Gastroesophageal sphincter (tissue), 3 donors: Measurements from ENCODE around the gene TNFRSF14.

Experiments used
- EP300 ChIP-seq: sonication (generic); formaldehyde crosslinking; IDR thresholded peaks from one replicate; pipeline ENCODE4 v1.6.1; 2017; ENCODE audit warnings: antibody characterized with exemption, mild to moderate bottlenecking
- POLR2A ChIP-seq, 2 donors: fragments of 450-650 bp; IDR thresholded peaks; one replicate each; pipeline ENCODE4 v1.6.1; 2017; ENCODE audit warnings: antibody characterized with exemption in 2 of 2, mild to moderate bottlenecking in 2 of 2, moderate library complexity in 1 of 2
- POLR2AphosphoS5 ChIP-seq: sonication (generic); formaldehyde crosslinking; IDR thresholded peaks from one replicate; pipeline ENCODE4 v1.6.1; 2017; ENCODE audit warnings: antibody characterized with exemption
- TF ChIP-seq, protein P1 (sequence below), 4 experiments: fragments of 200-600 bp in 2 of 4; fragments of 450-650 bp in 2 of 4; sonication (generic) in 1 of 4; IDR thresholded peaks; one replicate each; pipeline ENCODE4 v1.5.1; 2017 to 2019; ENCODE audit warnings: antibody characterized with exemption in 4 of 4, mild to moderate bottlenecking in 2 of 4, moderate library complexity in 2 of 4

DNA sequence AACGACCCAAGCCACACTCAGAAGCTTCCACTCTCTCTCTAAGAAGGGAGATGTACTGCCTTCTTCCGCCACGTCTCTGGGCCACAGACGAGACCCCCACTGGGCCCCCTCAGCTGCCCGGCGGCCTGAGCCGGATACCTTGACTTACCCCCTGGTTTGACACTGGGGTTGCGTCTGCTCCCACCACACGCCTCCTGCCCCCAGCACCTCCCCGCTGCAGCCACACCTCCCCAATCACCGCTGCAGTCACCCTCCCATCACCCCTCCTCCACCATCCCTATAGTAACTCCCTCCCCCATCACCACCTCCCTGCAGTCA lies 40.4 kb upstream of the TNFRSF14 start:
- TF ChIP-seq, protein P1, sequence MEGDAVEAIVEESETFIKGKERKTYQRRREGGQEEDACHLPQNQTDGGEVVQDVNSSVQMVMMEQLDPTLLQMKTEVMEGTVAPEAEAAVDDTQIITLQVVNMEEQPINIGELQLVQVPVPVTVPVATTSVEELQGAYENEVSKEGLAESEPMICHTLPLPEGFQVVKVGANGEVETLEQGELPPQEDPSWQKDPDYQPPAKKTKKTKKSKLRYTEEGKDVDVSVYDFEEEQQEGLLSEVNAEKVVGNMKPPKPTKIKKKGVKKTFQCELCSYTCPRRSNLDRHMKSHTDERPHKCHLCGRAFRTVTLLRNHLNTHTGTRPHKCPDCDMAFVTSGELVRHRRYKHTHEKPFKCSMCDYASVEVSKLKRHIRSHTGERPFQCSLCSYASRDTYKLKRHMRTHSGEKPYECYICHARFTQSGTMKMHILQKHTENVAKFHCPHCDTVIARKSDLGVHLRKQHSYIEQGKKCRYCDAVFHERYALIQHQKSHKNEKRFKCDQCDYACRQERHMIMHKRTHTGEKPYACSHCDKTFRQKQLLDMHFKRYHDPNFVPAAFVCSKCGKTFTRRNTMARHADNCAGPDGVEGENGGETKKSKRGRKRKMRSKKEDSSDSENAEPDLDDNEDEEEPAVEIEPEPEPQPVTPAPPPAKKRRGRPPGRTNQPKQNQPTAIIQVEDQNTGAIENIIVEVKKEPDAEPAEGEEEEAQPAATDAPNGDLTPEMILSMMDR (IDR thresholded peaks at IDR 0.05), result no peak
- TF ChIP-seq POLR2AphosphoS5, result no peak
- no peak for TF ChIP-seq POLR2A (IDR thresholded peaks at IDR 0.05)
- no peak for TF ChIP-seq EP300
